WTC11 (cell line): ENCODE measurements around the gene NUDCD3. TPM values are rescaled to one million over a fixed set of nuclear protein-coding genes. Genes with fewer than 3 reads are reported as not detected.

Source experiments
- ATAC-seq: fragments of 200-7000 bp; cut with Tn5 transposase; 2 replicates; pipeline ENCODE4 v1.10.0; 2021; ENCODE audit warnings: mild to moderate bottlenecking, moderate library complexity
- CTCF ChIA-PET: fragments of 300-600 bp; sonication (Branson Sonifier 250); formaldehyde crosslinking; loops from one replicate; lab custom pipeline; 2021; ENCODE audit warnings: antibody characterized with exemption; lab: Charles Lee
- POLR2A ChIA-PET: fragments of 350-600 bp; sonication (Branson Sonifier 250); formaldehyde crosslinking; loops from one replicate; lab custom pipeline; 2021; ENCODE audit warnings: antibody characterized with exemption; lab: Charles Lee
- DNase-seq: peaks from one replicate; pipeline ENCODE4 v3.0.0; 2021; ENCODE audit warnings: low spot score
- H3K27ac Mint-ChIP-seq: 2 replicates; pipeline ENCODE4 v1.8.0; 2021; ENCODE audit warnings: mixed read lengths
- H3K27me3 Mint-ChIP-seq: 2 replicates; pipeline ENCODE4 v1.8.0; 2021; ENCODE audit warnings: low read depth, mild to moderate bottlenecking, moderate library complexity, mixed read lengths
- H3K36me3 Mint-ChIP-seq: 2 replicates; pipeline ENCODE4 v1.8.0; 2021; ENCODE audit warnings: mixed read lengths
- H3K4me1 Mint-ChIP-seq: 2 replicates; pipeline ENCODE4 v1.8.0; 2022; ENCODE audit warnings: mixed read lengths
- H3K4me3 Mint-ChIP-seq: 2 replicates; pipeline ENCODE4 v1.8.0; 2021; ENCODE audit warnings: mild to moderate bottlenecking, moderate library complexity, mixed read lengths
- H3K9me3 Mint-ChIP-seq: 2 replicates; pipeline ENCODE4 v1.8.0; 2021; ENCODE audit warnings: mixed read lengths
- ESRRA ChIP-seq: sonication (generic); formaldehyde crosslinking; IDR thresholded peaks from 2 replicates; pipeline ENCODE4 v1.8.1; 2022; ENCODE audit warnings: mild to moderate bottlenecking, missing genetic modification reagents, borderline replicate concordance
- FOXJ3 ChIP-seq: sonication (generic); formaldehyde crosslinking; IDR thresholded peaks from 2 replicates; pipeline ENCODE4 v1.9.0; 2021; ENCODE audit warnings: missing genetic modification reagents, mild to moderate bottlenecking, borderline replicate concordance
- FOXK1 ChIP-seq: sonication (generic); formaldehyde crosslinking; IDR thresholded peaks from 2 replicates; pipeline ENCODE4 v1.8.0; 2022; ENCODE audit warnings: mild to moderate bottlenecking, moderate library complexity, missing genetic modification reagents
- GABPB1 ChIP-seq: sonication (generic); formaldehyde crosslinking; IDR thresholded peaks from 2 replicates; pipeline ENCODE4 v1.8.1; 2023; ENCODE audit warnings: mild to moderate bottlenecking, missing genetic modification reagents
- IRF2 ChIP-seq: sonication (generic); formaldehyde crosslinking; IDR thresholded peaks from 2 replicates; pipeline ENCODE4 v1.8.0; 2022; ENCODE audit warnings: low read depth, missing genetic modification reagents, borderline replicate concordance
- JAZF1 ChIP-seq: fragments of 250-450 bp; sonication (Bioruptor Pico); IDR thresholded peaks from 2 replicates; pipeline ENCODE4 v1.9.0; 2021; ENCODE audit warnings: moderate library complexity, mild to moderate bottlenecking, inconsistent platforms
- NR1H2 ChIP-seq: sonication (generic); formaldehyde crosslinking; IDR thresholded peaks from 2 replicates; pipeline ENCODE4 v1.9.0; 2021; ENCODE audit warnings: mild to moderate bottlenecking, moderate library complexity, missing genetic modification reagents
- NR3C1 ChIP-seq: sonication (generic); formaldehyde crosslinking; conservative IDR thresholded peaks from 2 replicates; pipeline ENCODE4 v1.8.1; 2023; ENCODE audit warnings: low read depth, mild to moderate bottlenecking, missing genetic modification reagents
- ZNF396 ChIP-seq: fragments of 250-450 bp; sonication (Bioruptor Pico); IDR thresholded peaks from 2 replicates; pipeline ENCODE4 v1.8.0; 2021; ENCODE audit warnings: mild to moderate bottlenecking, moderate library complexity, borderline replicate concordance
- ZNF416 ChIP-seq: fragments of 250-450 bp; sonication (Bioruptor Pico); IDR thresholded peaks from 2 replicates; pipeline ENCODE4 v1.9.0; 2021; ENCODE audit warnings: mild to moderate bottlenecking, inconsistent platforms
- total RNA-seq: library from RNA; stranded (reverse); gene quantifications from 3 replicates; pipeline ENCODE4 v1.2.3, GENCODE V29; 2021
- TF ChIP-seq, protein P1 (sequence below): sonication (generic); formaldehyde crosslinking; IDR thresholded peaks from 2 replicates; pipeline ENCODE4 v1.8.0; 2023; ENCODE audit warnings: missing genetic modification reagents, mild to moderate bottlenecking, borderline replicate concordance
- TF ChIP-seq, protein P2 (sequence below): fragments of 250-450 bp; sonication (Bioruptor Pico); IDR thresholded peaks from 2 replicates; pipeline ENCODE4 v2.1.2; 2022; ENCODE audit warnings: mild to moderate bottlenecking, moderate library complexity
- TF ChIP-seq, protein P3 (sequence below): fragments of 250-450 bp; sonication (Bioruptor Pico); IDR thresholded peaks from 2 replicates; pipeline ENCODE4 v1.9.0; 2021; ENCODE audit warnings: moderate library complexity, mild to moderate bottlenecking, inconsistent platforms, borderline replicate concordance
- TF ChIP-seq, protein P4 (sequence below): fragments of 250-450 bp; sonication (Bioruptor Pico); IDR thresholded peaks from 2 replicates; pipeline ENCODE4 v1.9.0; 2021; ENCODE audit warnings: mild to moderate bottlenecking, borderline replicate concordance
- TF ChIP-seq, protein P5 (sequence below): sonication (generic); formaldehyde crosslinking; IDR thresholded peaks from 2 replicates; pipeline ENCODE4 v1.8.1; 2022; ENCODE audit warnings: low read depth, mild to moderate bottlenecking, moderate library complexity, missing genetic modification reagents, borderline replicate concordance
- TF ChIP-seq, protein P6 (sequence below): sonication (generic); formaldehyde crosslinking; IDR thresholded peaks from 2 replicates; pipeline ENCODE4 v1.8.0; 2022; ENCODE audit warnings: mild to moderate bottlenecking, missing genetic modification reagents
- TF ChIP-seq, protein P7 (sequence below): sonication (generic); formaldehyde crosslinking; IDR thresholded peaks from 2 replicates; pipeline ENCODE4 v1.8.1; 2023; ENCODE audit warnings: mild to moderate bottlenecking, missing genetic modification reagents
- TF ChIP-seq, protein P8 (sequence below): fragments of 250-450 bp; sonication (Bioruptor Pico); IDR thresholded peaks from 2 replicates; pipeline ENCODE4 v1.9.0; 2021; ENCODE audit warnings: mild to moderate bottlenecking

The NUDCD3 gene
- total RNA-seq, 1 experiment from 2014 or later: 71.8 TPM

DNA sequence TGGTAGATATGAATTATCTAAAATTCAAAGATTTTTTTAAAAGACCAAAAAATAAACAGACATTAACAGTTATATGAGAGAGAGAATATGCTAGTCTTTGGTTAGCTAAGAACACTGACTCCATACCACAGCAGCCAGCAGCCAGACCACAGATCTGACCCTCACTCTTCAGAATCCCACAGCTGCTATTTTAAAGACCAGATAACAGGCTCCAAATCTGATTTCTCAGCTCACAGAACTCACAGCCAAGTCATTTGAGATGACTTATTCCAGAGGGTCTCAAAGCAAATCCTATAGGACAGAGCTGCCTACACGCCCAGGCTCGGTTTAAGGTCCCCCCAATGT, 20.4 kb downstream of the NUDCD3 start (continued):
- TF ChIP-seq, protein P1, sequence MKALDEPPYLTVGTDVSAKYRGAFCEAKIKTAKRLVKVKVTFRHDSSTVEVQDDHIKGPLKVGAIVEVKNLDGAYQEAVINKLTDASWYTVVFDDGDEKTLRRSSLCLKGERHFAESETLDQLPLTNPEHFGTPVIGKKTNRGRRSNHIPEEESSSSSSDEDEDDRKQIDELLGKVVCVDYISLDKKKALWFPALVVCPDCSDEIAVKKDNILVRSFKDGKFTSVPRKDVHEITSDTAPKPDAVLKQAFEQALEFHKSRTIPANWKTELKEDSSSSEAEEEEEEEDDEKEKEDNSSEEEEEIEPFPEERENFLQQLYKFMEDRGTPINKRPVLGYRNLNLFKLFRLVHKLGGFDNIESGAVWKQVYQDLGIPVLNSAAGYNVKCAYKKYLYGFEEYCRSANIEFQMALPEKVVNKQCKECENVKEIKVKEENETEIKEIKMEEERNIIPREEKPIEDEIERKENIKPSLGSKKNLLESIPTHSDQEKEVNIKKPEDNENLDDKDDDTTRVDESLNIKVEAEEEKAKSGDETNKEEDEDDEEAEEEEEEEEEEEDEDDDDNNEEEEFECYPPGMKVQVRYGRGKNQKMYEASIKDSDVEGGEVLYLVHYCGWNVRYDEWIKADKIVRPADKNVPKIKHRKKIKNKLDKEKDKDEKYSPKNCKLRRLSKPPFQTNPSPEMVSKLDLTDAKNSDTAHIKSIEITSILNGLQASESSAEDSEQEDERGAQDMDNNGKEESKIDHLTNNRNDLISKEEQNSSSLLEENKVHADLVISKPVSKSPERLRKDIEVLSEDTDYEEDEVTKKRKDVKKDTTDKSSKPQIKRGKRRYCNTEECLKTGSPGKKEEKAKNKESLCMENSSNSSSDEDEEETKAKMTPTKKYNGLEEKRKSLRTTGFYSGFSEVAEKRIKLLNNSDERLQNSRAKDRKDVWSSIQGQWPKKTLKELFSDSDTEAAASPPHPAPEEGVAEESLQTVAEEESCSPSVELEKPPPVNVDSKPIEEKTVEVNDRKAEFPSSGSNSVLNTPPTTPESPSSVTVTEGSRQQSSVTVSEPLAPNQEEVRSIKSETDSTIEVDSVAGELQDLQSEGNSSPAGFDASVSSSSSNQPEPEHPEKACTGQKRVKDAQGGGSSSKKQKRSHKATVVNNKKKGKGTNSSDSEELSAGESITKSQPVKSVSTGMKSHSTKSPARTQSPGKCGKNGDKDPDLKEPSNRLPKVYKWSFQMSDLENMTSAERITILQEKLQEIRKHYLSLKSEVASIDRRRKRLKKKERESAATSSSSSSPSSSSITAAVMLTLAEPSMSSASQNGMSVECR (CRISPR knock-in tag): no peak
- TF ChIP-seq JAZF1: no peak
- TF ChIP-seq, protein P2, sequence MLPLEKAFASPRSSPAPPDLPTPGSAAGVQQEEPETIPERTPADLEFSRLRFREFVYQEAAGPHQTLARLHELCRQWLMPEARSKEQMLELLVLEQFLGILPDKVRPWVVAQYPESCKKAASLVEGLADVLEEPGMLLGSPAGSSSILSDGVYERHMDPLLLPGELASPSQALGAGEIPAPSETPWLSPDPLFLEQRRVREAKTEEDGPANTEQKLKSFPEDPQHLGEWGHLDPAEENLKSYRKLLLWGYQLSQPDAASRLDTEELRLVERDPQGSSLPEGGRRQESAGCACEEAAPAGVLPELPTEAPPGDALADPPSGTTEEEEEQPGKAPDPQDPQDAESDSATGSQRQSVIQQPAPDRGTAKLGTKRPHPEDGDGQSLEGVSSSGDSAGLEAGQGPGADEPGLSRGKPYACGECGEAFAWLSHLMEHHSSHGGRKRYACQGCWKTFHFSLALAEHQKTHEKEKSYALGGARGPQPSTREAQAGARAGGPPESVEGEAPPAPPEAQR (CRISPR knock-in tag): no peak
- no peak for TF ChIP-seq NR1H2 (CRISPR knock-in tag)
- no peak for TF ChIP-seq ZNF396 (CRISPR knock-in tag)
- no peak for TF ChIP-seq ESRRA (CRISPR knock-in tag)
- TF ChIP-seq GABPB1 (CRISPR knock-in tag): no peak
- TF ChIP-seq, protein P3, sequence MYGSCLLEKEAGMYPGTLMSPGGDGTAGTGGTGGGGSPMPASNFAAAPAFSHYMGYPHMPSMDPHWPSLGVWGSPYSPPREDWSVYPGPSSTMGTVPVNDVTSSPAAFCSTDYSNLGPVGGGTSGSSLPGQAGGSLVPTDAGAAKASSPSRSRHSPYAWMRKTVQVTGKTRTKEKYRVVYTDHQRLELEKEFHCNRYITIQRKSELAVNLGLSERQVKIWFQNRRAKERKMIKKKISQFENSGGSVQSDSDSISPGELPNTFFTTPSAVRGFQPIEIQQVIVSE: no peak
- TF ChIP-seq, protein P4, sequence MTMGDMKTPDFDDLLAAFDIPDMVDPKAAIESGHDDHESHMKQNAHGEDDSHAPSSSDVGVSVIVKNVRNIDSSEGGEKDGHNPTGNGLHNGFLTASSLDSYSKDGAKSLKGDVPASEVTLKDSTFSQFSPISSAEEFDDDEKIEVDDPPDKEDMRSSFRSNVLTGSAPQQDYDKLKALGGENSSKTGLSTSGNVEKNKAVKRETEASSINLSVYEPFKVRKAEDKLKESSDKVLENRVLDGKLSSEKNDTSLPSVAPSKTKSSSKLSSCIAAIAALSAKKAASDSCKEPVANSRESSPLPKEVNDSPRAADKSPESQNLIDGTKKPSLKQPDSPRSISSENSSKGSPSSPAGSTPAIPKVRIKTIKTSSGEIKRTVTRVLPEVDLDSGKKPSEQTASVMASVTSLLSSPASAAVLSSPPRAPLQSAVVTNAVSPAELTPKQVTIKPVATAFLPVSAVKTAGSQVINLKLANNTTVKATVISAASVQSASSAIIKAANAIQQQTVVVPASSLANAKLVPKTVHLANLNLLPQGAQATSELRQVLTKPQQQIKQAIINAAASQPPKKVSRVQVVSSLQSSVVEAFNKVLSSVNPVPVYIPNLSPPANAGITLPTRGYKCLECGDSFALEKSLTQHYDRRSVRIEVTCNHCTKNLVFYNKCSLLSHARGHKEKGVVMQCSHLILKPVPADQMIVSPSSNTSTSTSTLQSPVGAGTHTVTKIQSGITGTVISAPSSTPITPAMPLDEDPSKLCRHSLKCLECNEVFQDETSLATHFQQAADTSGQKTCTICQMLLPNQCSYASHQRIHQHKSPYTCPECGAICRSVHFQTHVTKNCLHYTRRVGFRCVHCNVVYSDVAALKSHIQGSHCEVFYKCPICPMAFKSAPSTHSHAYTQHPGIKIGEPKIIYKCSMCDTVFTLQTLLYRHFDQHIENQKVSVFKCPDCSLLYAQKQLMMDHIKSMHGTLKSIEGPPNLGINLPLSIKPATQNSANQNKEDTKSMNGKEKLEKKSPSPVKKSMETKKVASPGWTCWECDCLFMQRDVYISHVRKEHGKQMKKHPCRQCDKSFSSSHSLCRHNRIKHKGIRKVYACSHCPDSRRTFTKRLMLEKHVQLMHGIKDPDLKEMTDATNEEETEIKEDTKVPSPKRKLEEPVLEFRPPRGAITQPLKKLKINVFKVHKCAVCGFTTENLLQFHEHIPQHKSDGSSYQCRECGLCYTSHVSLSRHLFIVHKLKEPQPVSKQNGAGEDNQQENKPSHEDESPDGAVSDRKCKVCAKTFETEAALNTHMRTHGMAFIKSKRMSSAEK: no peak
- TF ChIP-seq, protein P5, sequence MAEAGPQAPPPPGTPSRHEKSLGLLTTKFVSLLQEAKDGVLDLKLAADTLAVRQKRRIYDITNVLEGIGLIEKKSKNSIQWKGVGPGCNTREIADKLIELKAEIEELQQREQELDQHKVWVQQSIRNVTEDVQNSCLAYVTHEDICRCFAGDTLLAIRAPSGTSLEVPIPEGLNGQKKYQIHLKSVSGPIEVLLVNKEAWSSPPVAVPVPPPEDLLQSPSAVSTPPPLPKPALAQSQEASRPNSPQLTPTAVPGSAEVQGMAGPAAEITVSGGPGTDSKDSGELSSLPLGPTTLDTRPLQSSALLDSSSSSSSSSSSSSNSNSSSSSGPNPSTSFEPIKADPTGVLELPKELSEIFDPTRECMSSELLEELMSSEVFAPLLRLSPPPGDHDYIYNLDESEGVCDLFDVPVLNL (CRISPR knock-in tag): no peak
- TF ChIP-seq, protein P6, sequence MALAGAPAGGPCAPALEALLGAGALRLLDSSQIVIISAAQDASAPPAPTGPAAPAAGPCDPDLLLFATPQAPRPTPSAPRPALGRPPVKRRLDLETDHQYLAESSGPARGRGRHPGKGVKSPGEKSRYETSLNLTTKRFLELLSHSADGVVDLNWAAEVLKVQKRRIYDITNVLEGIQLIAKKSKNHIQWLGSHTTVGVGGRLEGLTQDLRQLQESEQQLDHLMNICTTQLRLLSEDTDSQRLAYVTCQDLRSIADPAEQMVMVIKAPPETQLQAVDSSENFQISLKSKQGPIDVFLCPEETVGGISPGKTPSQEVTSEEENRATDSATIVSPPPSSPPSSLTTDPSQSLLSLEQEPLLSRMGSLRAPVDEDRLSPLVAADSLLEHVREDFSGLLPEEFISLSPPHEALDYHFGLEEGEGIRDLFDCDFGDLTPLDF (CRISPR knock-in tag): no peak
- no peak for TF ChIP-seq FOXJ3
- TF ChIP-seq, all 79 proteins: peak for 0

DNA sequence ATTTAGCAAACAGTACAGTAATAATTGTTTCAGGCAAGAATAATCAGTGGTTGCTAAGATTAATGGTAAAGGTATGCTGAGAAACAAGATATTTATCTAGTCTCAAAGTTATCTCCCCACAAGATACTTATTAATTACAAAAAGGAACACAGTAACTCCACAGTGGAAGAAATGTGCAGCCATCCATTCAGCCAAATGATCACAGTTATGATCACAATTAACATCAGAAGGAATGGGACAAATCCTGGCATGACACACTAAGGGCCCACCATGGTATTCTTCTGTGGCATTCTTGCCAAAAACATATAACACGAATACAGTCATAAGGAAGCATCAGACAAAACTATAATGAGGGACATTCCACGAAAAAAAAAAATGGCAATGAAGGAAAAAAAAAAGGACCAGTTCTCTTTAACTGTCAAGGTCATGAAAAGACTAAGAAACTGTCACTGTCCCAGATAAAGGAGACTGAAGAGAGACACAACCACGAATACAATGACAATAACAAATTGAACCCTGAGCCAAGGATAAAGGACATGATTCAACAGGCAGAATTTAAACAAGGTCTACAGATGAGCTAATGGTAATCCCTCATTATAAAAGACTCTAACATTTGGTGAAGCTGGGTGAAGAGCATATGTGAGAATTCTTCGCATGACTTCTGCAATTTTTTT, 20.9 kb downstream of the NUDCD3 start:
- Mint-ChIP-seq H3K36me3 (peaks cover 30% of the 10 kb centered on the region), H3K4me3 (no peak overlapping the region), H3K27ac (no peak overlapping the region)
- no peak for TF ChIP-seq NR3C1 (CRISPR knock-in tag)
- TF ChIP-seq, protein P2 (CRISPR knock-in tag): no peak
- TF ChIP-seq NR1H2 (CRISPR knock-in tag): no peak
- TF ChIP-seq FOXK1 (CRISPR knock-in tag): no peak
- TF ChIP-seq IRF2 (CRISPR knock-in tag): no peak
- TF ChIP-seq, protein P7, sequence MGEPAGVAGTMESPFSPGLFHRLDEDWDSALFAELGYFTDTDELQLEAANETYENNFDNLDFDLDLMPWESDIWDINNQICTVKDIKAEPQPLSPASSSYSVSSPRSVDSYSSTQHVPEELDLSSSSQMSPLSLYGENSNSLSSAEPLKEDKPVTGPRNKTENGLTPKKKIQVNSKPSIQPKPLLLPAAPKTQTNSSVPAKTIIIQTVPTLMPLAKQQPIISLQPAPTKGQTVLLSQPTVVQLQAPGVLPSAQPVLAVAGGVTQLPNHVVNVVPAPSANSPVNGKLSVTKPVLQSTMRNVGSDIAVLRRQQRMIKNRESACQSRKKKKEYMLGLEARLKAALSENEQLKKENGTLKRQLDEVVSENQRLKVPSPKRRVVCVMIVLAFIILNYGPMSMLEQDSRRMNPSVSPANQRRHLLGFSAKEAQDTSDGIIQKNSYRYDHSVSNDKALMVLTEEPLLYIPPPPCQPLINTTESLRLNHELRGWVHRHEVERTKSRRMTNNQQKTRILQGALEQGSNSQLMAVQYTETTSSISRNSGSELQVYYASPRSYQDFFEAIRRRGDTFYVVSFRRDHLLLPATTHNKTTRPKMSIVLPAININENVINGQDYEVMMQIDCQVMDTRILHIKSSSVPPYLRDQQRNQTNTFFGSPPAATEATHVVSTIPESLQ: no peak
- no peak for TF ChIP-seq ZNF416 (CRISPR knock-in tag)
- TF ChIP-seq, protein P8, sequence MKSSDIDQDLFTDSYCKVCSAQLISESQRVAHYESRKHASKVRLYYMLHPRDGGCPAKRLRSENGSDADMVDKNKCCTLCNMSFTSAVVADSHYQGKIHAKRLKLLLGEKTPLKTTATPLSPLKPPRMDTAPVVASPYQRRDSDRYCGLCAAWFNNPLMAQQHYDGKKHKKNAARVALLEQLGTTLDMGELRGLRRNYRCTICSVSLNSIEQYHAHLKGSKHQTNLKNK: no peak

More for the DNA sequence above, 20.9 kb downstream of the NUDCD3 start:
- H3K27me3 Mint-ChIP-seq: no peaks in the 10 kb centered on the region
- DNase-seq (no peak), ATAC-seq (no peak)
- POLR2A ChIA-PET: no interaction called here
- H3K9me3 Mint-ChIP-seq: no peaks in the 10 kb centered on the region
- CTCF ChIA-PET: no interaction called here
- no peaks in the 10 kb centered on the region for H3K4me1 Mint-ChIP-seq
